Measurements from ENCODE around the gene RSPRY1.
A peak's percentile ranks its signal among the peaks of the same experiment; 100 is the strongest.
"Not testable (repeated sequence)": the region's sequence is repeated elsewhere in the genome, so short reads cannot be mapped to it uniquely, and the experiment has no call there.

Gene RSPRY1

GRCh38 chr16:57255686-57256415 is 69.7 kb downstream of the RSPRY1 start:
- no peak for DNase-seq (ENCODE audit: low spot score)

GRCh38 chr16:57256601-57257395 is 70.7 kb downstream of the RSPRY1 start:
- DNase-seq (ENCODE audit: low spot score) = no peak

GRCh38 chr16:57257455-57258070 is 71.4 kb downstream of the RSPRY1 start:
- no peak for DNase-seq (ENCODE audit: low spot score)

- DNase-seq (ENCODE audit: low spot score) = no peak
Observed at GRCh38 chr16:57258226-57258909, 72.2 kb downstream of the RSPRY1 start.

GRCh38 chr16:57258910-57259475 is 72.9 kb downstream of the RSPRY1 start:
- DNase-seq (ENCODE audit: low spot score) = no peak

GRCh38 chr16:57260294-57260929 is 74.3 kb downstream of the RSPRY1 start:
- DNase-seq (ENCODE audit: low spot score) = no peak

GRCh38 chr16:57261806-57262205 is 75.7 kb downstream of the RSPRY1 start:
- DNase-seq (ENCODE audit: low spot score) = no peak

- no peak for DNase-seq (ENCODE audit: low spot score)
Observed at GRCh38 chr16:57262841-57263540, 76.9 kb downstream of the RSPRY1 start.

- DNase-seq (ENCODE audit: low spot score) = no peak
Observed at GRCh38 chr16:57263541-57264351, 77.6 kb downstream of the RSPRY1 start.

- DNase-seq (ENCODE audit: low spot score) = no peak
Observed at GRCh38 chr16:57264381-57264780, 78.3 kb downstream of the RSPRY1 start.

GRCh38 chr16:57264950-57265371 is 78.8 kb downstream of the RSPRY1 start:
- DNase-seq (ENCODE audit: low spot score) = no peak

GRCh38 chr16:57265850-57266530 is 79.9 kb downstream of the RSPRY1 start:
- DNase-seq (ENCODE audit: low spot score) = peak; percentile 61

GRCh38 chr16:57266531-57267260 is 80.6 kb downstream of the RSPRY1 start:
- DNase-seq (ENCODE audit: low spot score) = peak; percentile 33

- DNase-seq (ENCODE audit: low spot score) = not testable (repeated sequence)
Observed at GRCh38 chr16:57267343-57267742, 81.2 kb downstream of the RSPRY1 start.

- DNase-seq (ENCODE audit: low spot score) = peak; percentile 87
Observed at GRCh38 chr16:57268804-57269800, 83.0 kb downstream of the RSPRY1 start.

- DNase-seq (ENCODE audit: low spot score) = no peak
Observed at GRCh38 chr16:57270221-57271062, 84.3 kb downstream of the RSPRY1 start.

GRCh38 chr16:57271063-57271345 is 84.9 kb downstream of the RSPRY1 start:
- DNase-seq (ENCODE audit: low spot score) = no peak

Measured in hematopoietic multipotent progenitor cell treated with erythropoietin and hydrocortisone succinate and interleukin-3 and kit ligand, for 15 days (in vitro differentiated cells).